Neural progenitor cell (in vitro differentiated cells): Measurements from ENCODE around the gene HHAT. TPM values are rescaled to one million over a fixed set of nuclear protein-coding genes. Genes with fewer than 3 reads are reported as not detected.

Source experiments
- DNase-seq: peaks from one replicate; pipeline ENCODE4 v3.0.0-alpha.2; 2016; ENCODE audit warnings: low spot score
- H2AFZ ChIP-seq: fragments of 200-600 bp; sonication (generic); replicated peaks from 2 replicates; pipeline ENCODE4 v1.6.1; 2016; ENCODE audit warnings: antibody characterized with exemption
- H3F3A ChIP-seq: fragments of 200-600 bp; sonication (generic); 2 replicates; pipeline ENCODE4 v1.6.1; 2016; ENCODE audit warnings: antibody characterized with exemption, low read depth
- H3K27ac ChIP-seq: fragments of 200-600 bp; sonication (generic); 2 replicates; pipeline ENCODE4 v1.5.1; 2016; ENCODE audit warnings: mild to moderate bottlenecking
- H3K27me3 ChIP-seq: fragments of 200-600 bp; sonication (generic); 2 replicates; pipeline ENCODE4 v1.6.1; 2016; ENCODE audit warnings: mild to moderate bottlenecking, moderate library complexity
- H3K36me3 ChIP-seq: fragments of 200-600 bp; sonication (generic); 2 replicates; pipeline ENCODE4 v1.5.1; 2016
- H3K4me1 ChIP-seq: fragments of 200-600 bp; sonication (generic); 2 replicates; pipeline ENCODE4 v1.6.1; 2016; ENCODE audit warnings: mixed run types
- H3K4me2 ChIP-seq: fragments of 200-600 bp; sonication (generic); 2 replicates; pipeline ENCODE4 v1.6.1; 2016
- H3K4me3 ChIP-seq: fragments of 200-600 bp; sonication (generic); 2 replicates; pipeline ENCODE4 v1.5.1; 2016
- H3K79me2 ChIP-seq: fragments of 200-600 bp; sonication (generic); 2 replicates; pipeline ENCODE4 v1.6.1; 2016; ENCODE audit warnings: low read depth
- H3K9ac ChIP-seq: fragments of 200-600 bp; sonication (generic); 2 replicates; pipeline ENCODE4 v1.6.1; 2016
- H3K9me3 ChIP-seq: fragments of 200-600 bp; sonication (generic); 2 replicates; pipeline ENCODE4 v1.5.1; 2016; ENCODE audit warnings: low read depth
- H4K20me1 ChIP-seq: fragments of 200-600 bp; sonication (generic); 2 replicates; pipeline ENCODE4 v1.6.1; 2016; ENCODE audit warnings: low read depth
- H3K27ac Mint-ChIP-seq: 3 replicates; pipeline ENCODE4 v1.8.0; 2021; ENCODE audit warnings: mixed read lengths
- H3K27me3 Mint-ChIP-seq: 2 replicates; pipeline ENCODE4 v1.8.0; 2022; ENCODE audit warnings: low read depth, mild to moderate bottlenecking, inconsistent platforms, moderate library complexity, mixed read lengths; ENCODE audit not compliant: insufficient read depth
- H3K36me3 Mint-ChIP-seq: 3 replicates; pipeline ENCODE4 v1.8.0; 2021; ENCODE audit warnings: mixed read lengths
- H3K4me1 Mint-ChIP-seq: 3 replicates; pipeline ENCODE4 v1.8.0; 2021; ENCODE audit warnings: mixed read lengths
- H3K4me3 Mint-ChIP-seq: 3 replicates; pipeline ENCODE4 v1.8.0; 2021; ENCODE audit warnings: mild to moderate bottlenecking, moderate library complexity, mixed read lengths
- H3K9me3 Mint-ChIP-seq: 3 replicates; pipeline ENCODE4 v1.8.0; 2020; ENCODE audit warnings: mixed read lengths
- EZH2 ChIP-seq: fragments of 200-600 bp; sonication (generic); IDR thresholded peaks from 2 replicates; pipeline ENCODE4 v1.6.1; 2017; ENCODE audit warnings: antibody characterized with exemption, mild to moderate bottlenecking, moderate library complexity
- EZH2phosphoT487 ChIP-seq: fragments of 200-600 bp; sonication (generic); IDR thresholded peaks from 2 replicates; pipeline ENCODE4 v1.6.1; 2017; ENCODE audit warnings: antibody characterized with exemption
- total RNA-seq: library from RNA; depleted of rRNA; stranded (reverse); fragments of >200 nt; gene quantifications from 2 replicates; pipeline ENCODE4 v1.2.3, GENCODE V29; 2015; ENCODE audit warnings: low replicate concordance
- TF ChIP-seq, protein P1 (sequence below): fragments of 200-600 bp; sonication (generic); IDR thresholded peaks from 2 replicates; pipeline ENCODE4 v1.5.1; 2017; ENCODE audit warnings: antibody characterized with exemption, mild to moderate bottlenecking

The HHAT gene
- total RNA-seq, 1 donor from 2014 or later = 10.3 TPM

GRCh38 chr1:210339500-210339899, 10.8 kb downstream of the HHAT start:
- no peak for DNase-seq
- Histone ChIP-seq H4K20me1 (no peaks in the 10 kb centered on the region), H3K27me3 (peaks cover 7% of the 10 kb centered on the region), H3K4me1 (peaks cover 4% of the 10 kb centered on the region), H3K9ac (no peak overlapping the region), H3K36me3 (no peaks in the 10 kb centered on the region), H3K4me2 (no peak overlapping the region), H3F3A (no peaks in the 10 kb centered on the region), H2AFZ (no peak overlapping the region), H3K9me3 (no peaks in the 10 kb centered on the region), H3K27ac (no peak overlapping the region), H3K79me2 (no peaks in the 10 kb centered on the region), H3K4me3 (no peak overlapping the region)
- Mint-ChIP-seq H3K9me3 (no peaks in the 10 kb centered on the region), H3K27ac (no peak overlapping the region), H3K4me1 (no peaks in the 10 kb centered on the region), H3K4me3 (no peak overlapping the region), H3K36me3 (no peaks in the 10 kb centered on the region), H3K27me3 (no peaks in the 10 kb centered on the region)
- TF ChIP-seq EZH2 = no peak
- TF ChIP-seq, protein P1, sequence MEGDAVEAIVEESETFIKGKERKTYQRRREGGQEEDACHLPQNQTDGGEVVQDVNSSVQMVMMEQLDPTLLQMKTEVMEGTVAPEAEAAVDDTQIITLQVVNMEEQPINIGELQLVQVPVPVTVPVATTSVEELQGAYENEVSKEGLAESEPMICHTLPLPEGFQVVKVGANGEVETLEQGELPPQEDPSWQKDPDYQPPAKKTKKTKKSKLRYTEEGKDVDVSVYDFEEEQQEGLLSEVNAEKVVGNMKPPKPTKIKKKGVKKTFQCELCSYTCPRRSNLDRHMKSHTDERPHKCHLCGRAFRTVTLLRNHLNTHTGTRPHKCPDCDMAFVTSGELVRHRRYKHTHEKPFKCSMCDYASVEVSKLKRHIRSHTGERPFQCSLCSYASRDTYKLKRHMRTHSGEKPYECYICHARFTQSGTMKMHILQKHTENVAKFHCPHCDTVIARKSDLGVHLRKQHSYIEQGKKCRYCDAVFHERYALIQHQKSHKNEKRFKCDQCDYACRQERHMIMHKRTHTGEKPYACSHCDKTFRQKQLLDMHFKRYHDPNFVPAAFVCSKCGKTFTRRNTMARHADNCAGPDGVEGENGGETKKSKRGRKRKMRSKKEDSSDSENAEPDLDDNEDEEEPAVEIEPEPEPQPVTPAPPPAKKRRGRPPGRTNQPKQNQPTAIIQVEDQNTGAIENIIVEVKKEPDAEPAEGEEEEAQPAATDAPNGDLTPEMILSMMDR = no peak
- TF ChIP-seq EZH2phosphoT487 = no peak

GRCh38 chr1:210340311-210340710, 11.6 kb downstream of the HHAT start:
- Histone ChIP-seq H4K20me1 (no peaks in the 10 kb centered on the region), H3K27me3 (peaks cover 2% of the 10 kb centered on the region), H3F3A (no peaks in the 10 kb centered on the region), H3K4me2 (no peak overlapping the region), H3K4me3 (no peak overlapping the region), H3K9ac (no peak overlapping the region), H3K4me1 (peaks cover 4% of the 10 kb centered on the region), H3K79me2 (no peaks in the 10 kb centered on the region), H2AFZ (no peak overlapping the region), H3K36me3 (no peaks in the 10 kb centered on the region), H3K9me3 (no peaks in the 10 kb centered on the region), H3K27ac (no peak overlapping the region)
- no peak overlapping the region for H3K4me3 Mint-ChIP-seq
- no peaks in the 10 kb centered on the region for H3K4me1 Mint-ChIP-seq
- no peaks in the 10 kb centered on the region for H3K27me3 Mint-ChIP-seq
- TF ChIP-seq EZH2phosphoT487 (no peak), EZH2 (no peak)
- TF ChIP-seq, protein P1 = no peak
- H3K36me3 Mint-ChIP-seq = no peaks in the 10 kb centered on the region
- H3K9me3 Mint-ChIP-seq = no peaks in the 10 kb centered on the region
- DNase-seq = no peak
- no peak overlapping the region for H3K27ac Mint-ChIP-seq

DNA sequence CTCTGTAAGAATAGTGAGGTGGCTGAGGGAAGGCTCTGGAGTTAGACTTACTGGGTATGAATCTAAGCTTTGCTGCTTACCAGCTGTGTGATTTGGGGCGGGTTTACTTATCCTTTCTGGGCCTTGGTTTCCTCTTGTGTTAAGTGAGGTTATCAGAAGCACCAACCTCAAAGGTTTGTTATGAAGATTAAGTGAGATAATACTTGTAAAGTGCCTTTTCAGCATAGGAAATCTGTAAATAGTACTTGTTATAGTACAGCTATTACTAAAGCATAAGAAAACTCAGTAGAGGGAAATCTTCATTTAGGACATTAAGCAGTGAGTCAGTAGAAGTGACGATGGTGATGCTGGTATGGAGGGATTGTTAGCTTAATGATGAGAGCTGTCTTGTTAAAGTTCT, 12.1 kb downstream of the HHAT start:
- H3F3A ChIP-seq = no peaks in the 10 kb centered on the region

More for the DNA sequence above, 12.1 kb downstream of the HHAT start:
- Histone ChIP-seq H3K27me3 (no peaks in the 10 kb centered on the region), H4K20me1 (no peaks in the 10 kb centered on the region), H3K79me2 (no peaks in the 10 kb centered on the region), H3K36me3 (no peaks in the 10 kb centered on the region), H3K4me2 (no peak overlapping the region), H3K4me1 (peaks cover 4% of the 10 kb centered on the region), H2AFZ (no peak overlapping the region), H3K4me3 (no peak overlapping the region), H3K9ac (no peak overlapping the region), H3K9me3 (no peaks in the 10 kb centered on the region), H3K27ac (no peak overlapping the region)
- no peak overlapping the region for H3K27ac Mint-ChIP-seq
- H3K4me3 Mint-ChIP-seq = no peak overlapping the region
- no peaks in the 10 kb centered on the region for H3K27me3 Mint-ChIP-seq
- no peak for DNase-seq
- TF ChIP-seq, protein P1 = no peak
- TF ChIP-seq EZH2phosphoT487 (no peak), EZH2 (no peak)
- no peaks in the 10 kb centered on the region for H3K9me3 Mint-ChIP-seq
- H3K36me3 Mint-ChIP-seq = no peaks in the 10 kb centered on the region
- no peaks in the 10 kb centered on the region for H3K4me1 Mint-ChIP-seq
